HEK293 (cell line): ENCODE measurements around the gene OXSR1.

Source experiments
- GLI2 ChIP-seq: fragments of 450-650 bp; formaldehyde crosslinking; IDR thresholded peaks from 2 replicates; pipeline ENCODE4; 2017; ENCODE audit warnings: missing biosample characterization, missing genetic modification characterization, low read depth, borderline replicate concordance
- KLF8 ChIP-seq: fragments of 450-650 bp; formaldehyde crosslinking; IDR thresholded peaks from 2 replicates; pipeline ENCODE4 v1.5.1; 2016; ENCODE audit warnings: missing biosample characterization, missing genetic modification characterization
- TF ChIP-seq, protein P1 (sequence below): fragments of 450-650 bp; IDR thresholded peaks from 2 replicates; pipeline ENCODE4 v1.5.1; 2018; ENCODE audit warnings: missing biosample characterization, mild to moderate bottlenecking, missing genetic modification characterization
- TF ChIP-seq, protein P2 (sequence below): fragments of 450-650 bp; formaldehyde crosslinking; IDR thresholded peaks from 2 replicates; pipeline ENCODE4 v1.5.1; 2016; ENCODE audit warnings: missing biosample characterization, missing genetic modification characterization
- TF ChIP-seq, protein P3 (sequence below): fragments of 450-650 bp; formaldehyde crosslinking; IDR thresholded peaks from 2 replicates; pipeline ENCODE4 v1.5.1; 2016; ENCODE audit warnings: missing biosample characterization, missing genetic modification characterization

DNA sequence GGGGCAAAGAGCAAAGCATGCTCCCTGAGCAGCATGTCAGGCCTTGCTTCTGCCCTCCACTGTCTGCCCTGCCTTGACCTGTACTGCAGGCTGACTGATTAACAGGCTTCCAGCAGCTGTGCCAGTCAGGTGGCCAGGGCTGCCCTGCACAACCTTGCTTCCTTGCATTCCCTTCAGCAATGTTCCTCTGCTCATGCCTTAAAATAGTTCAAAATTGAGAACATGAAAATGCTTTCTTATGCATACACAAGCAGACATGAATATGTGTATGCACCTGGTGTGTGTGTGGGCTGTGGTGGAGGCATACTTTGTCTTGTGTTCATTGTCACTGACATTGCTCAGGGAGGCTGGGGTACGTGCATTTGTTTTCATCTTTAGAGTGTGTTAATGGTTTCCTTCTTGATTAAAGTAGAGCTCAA lies 99.0 kb downstream of the OXSR1 start:
- TF ChIP-seq GLI2 (no peak), KLF8 (tag by site-specific recombination) (no peak)
- TF ChIP-seq, protein P1, sequence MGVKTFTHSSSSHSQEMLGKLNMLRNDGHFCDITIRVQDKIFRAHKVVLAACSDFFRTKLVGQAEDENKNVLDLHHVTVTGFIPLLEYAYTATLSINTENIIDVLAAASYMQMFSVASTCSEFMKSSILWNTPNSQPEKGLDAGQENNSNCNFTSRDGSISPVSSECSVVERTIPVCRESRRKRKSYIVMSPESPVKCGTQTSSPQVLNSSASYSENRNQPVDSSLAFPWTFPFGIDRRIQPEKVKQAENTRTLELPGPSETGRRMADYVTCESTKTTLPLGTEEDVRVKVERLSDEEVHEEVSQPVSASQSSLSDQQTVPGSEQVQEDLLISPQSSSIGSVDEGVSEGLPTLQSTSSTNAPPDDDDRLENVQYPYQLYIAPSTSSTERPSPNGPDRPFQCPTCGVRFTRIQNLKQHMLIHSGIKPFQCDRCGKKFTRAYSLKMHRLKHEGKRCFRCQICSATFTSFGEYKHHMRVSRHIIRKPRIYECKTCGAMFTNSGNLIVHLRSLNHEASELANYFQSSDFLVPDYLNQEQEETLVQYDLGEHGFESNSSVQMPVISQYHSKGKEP (tag by site-specific recombination) = no peak
- TF ChIP-seq, protein P2, sequence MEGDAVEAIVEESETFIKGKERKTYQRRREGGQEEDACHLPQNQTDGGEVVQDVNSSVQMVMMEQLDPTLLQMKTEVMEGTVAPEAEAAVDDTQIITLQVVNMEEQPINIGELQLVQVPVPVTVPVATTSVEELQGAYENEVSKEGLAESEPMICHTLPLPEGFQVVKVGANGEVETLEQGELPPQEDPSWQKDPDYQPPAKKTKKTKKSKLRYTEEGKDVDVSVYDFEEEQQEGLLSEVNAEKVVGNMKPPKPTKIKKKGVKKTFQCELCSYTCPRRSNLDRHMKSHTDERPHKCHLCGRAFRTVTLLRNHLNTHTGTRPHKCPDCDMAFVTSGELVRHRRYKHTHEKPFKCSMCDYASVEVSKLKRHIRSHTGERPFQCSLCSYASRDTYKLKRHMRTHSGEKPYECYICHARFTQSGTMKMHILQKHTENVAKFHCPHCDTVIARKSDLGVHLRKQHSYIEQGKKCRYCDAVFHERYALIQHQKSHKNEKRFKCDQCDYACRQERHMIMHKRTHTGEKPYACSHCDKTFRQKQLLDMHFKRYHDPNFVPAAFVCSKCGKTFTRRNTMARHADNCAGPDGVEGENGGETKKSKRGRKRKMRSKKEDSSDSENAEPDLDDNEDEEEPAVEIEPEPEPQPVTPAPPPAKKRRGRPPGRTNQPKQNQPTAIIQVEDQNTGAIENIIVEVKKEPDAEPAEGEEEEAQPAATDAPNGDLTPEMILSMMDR (tag by site-specific recombination) = no peak
- TF ChIP-seq, protein P3, sequence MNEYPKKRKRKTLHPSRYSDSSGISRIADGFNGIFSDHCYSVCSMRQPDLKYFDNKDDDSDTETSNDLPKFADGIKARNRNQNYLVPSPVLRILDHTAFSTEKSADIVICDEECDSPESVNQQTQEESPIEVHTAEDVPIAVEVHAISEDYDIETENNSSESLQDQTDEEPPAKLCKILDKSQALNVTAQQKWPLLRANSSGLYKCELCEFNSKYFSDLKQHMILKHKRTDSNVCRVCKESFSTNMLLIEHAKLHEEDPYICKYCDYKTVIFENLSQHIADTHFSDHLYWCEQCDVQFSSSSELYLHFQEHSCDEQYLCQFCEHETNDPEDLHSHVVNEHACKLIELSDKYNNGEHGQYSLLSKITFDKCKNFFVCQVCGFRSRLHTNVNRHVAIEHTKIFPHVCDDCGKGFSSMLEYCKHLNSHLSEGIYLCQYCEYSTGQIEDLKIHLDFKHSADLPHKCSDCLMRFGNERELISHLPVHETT (tag by site-specific recombination) = no peak
